Measurements from ENCODE around the gene S100A3.
A peak's percentile ranks its signal among the peaks of the same experiment; 100 is the strongest.
"Not testable (repeated sequence)": the region's sequence is repeated elsewhere in the genome, so short reads cannot be mapped to it uniquely, and the experiment has no call there.

Gene S100A3

DNA sequence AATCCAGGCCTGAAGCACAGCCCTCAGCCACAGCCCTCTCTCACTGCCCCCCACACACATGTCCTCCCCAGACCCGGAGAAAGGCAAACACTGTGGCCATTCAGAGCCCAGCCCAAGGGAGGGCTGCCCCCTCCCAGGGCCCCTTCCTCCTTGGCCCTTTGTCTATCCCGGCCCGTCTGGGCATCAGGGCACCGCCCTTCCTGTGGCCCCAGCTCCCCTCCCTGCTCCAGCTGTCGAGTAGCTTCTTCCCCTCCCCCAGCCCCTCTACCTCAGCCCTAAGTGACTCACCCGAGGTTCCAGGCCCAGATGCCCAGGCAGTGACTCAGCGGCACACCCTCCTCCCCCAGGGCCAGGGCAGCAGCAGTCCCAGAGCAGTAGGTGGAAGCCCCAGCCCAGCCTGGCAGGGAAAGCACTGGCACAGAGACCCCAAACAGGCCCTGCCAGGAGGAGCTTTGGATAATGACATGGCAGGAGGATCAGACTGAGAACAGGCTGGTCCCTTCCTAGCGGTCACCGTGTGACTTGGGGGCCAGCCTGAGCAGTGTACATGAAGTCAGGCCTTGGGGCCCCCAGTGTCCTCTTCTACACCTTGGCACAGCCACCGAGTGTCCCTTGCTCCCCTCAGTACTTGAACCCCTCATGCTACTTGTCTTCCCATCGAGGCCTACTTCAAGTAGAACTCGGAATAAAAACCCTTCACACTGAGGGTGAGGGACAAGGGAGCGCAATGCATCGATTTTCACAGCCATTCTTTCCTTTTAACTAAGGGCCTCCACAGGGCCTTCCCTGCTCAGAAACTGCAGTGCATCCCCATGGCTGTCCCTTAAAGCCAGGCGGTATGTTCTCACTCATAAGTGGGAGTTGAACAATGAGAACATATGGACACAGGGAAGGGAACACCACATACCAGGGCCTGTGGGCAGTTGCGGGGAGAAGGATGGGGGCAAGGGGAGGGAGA lies 17.6 kb upstream of the S100A3 start:
- Histone ChIP-seq H3K9ac (ENCODE audit: insufficient read length) (no peak overlapping the region), H3K36me3 (ENCODE audit: insufficient read depth, low read length) (no peaks in the 10 kb centered on the region), H3K4me3 (no peak overlapping the region), H3K9me3 (ENCODE audit: low read depth, low read length) (no peaks in the 10 kb centered on the region), H3K27ac (peak overlapping the region; percentile 64; the same call in 1 of the 2 replicates)
- no peak for DNase-seq (ENCODE audit: low read depth, low spot score)
- TF ChIP-seq EZH2 (IDR thresholded peaks at IDR 0.05) (no peak), POLR2AphosphoS5 (IDR thresholded peaks at IDR 0.05; ENCODE audit: borderline replicate concordance, low read depth, low read length) (no peak)

GRCh38 chr1:153565529-153566374 lies 16.7 kb upstream of the S100A3 start, which contains the start of gene S100A2:
TSS of gene S100A2 (minus strand) at chr1:153565844. CDS start at chr1:153563877, 1,967 bp downstream.
- no peak within 1 kb of the TSS for H3K4me3 ChIP-seq
- H3K9me3 ChIP-seq (ENCODE audit: low read depth, low read length) = no peaks in the 10 kb centered on the region
- no peaks in the 10 kb centered on the region for H3K36me3 ChIP-seq (ENCODE audit: insufficient read depth, low read length)
- H3K9ac ChIP-seq (ENCODE audit: insufficient read length) = peak within 1 kb of the TSS; percentile 32
- no peak for DNase-seq (ENCODE audit: low read depth, low spot score)
- H3K27ac ChIP-seq = peak within 1 kb of the TSS; percentile 64
- no peak for TF ChIP-seq FOXP2 (optimal IDR thresholded peaks at IDR 0.05; ENCODE audit: control extremely low read depth, extremely low read length, insufficient read depth)
- TF ChIP-seq EZH2 (IDR thresholded peaks at IDR 0.05) = no peak
- TF ChIP-seq POLR2AphosphoS5 (IDR thresholded peaks at IDR 0.05; ENCODE audit: borderline replicate concordance, low read depth, low read length) = no peak

DNA sequence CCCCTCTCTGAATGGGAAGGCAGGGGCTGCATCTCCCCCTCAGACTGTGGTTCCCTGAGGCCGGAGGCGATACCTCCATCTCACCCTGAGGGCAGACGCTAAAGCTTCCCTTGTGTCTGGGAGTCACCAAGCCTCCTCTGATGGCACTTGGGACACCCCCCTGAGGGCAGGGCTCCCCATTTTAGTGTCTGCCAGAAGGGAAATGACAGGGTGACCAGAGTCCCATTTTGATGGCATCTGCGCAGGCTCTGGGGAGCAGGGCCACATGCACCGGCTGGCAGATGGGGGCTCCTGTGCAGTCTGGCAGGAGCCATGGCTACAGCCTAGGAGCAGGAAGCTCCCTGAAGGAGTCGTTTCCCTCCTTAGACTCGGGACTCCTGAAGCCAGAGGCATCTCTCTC lies 14.9 kb upstream of the S100A3 start:
- Histone ChIP-seq H3K27ac (peak overlapping the region; percentile 62; the same call in 1 of the 2 replicates), H3K36me3 (ENCODE audit: insufficient read depth, low read length) (no peaks in the 10 kb centered on the region), H3K4me3 (no peak overlapping the region), H3K9me3 (ENCODE audit: low read depth, low read length) (no peaks in the 10 kb centered on the region), H3K9ac (ENCODE audit: insufficient read length) (no peak overlapping the region)
- DNase-seq (ENCODE audit: low read depth, low spot score) = no peak
- TF ChIP-seq FOXP2 (optimal IDR thresholded peaks at IDR 0.05; ENCODE audit: control extremely low read depth, extremely low read length, insufficient read depth) (no peak), EZH2 (IDR thresholded peaks at IDR 0.05) (no peak), POLR2AphosphoS5 (IDR thresholded peaks at IDR 0.05; ENCODE audit: borderline replicate concordance, low read depth, low read length) (no peak)

- Histone ChIP-seq H3K4me3 (no peak overlapping the region), H3K27ac (no peak overlapping the region)
These were observed 14.4 kb upstream of the S100A3 start for GRCh38 chr1:153563483-153563901.

DNA sequence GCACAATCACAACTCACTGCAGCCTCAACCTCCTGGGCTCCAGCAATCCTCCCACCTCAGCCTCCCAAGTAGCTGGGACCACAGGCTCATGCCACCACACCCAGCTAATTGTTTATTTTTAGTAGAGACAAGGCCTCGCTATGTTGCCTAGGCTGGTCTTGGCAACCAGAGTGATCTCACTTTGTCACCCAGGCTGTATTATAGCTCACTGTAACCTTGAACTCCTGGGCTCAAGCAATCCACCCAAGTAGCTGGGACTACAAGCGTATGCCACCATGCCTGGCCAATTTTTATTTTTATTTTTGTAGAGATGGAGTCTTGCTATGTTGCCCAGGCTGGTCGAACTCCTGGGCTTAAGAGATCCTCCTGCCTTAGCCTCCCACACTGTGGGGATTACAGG lies 13.0 kb upstream of the S100A3 start:
- H3K27ac ChIP-seq; DNase-seq (ENCODE audit: low read depth, low spot score); H3K36me3 ChIP-seq (ENCODE audit: insufficient read depth, low read length); H3K9me3 ChIP-seq (ENCODE audit: low read depth, low read length); H3K9ac ChIP-seq (ENCODE audit: insufficient read length); H3K4me3 ChIP-seq: not testable (repeated sequence)

More at GRCh38 chr1:153563483-153563901, 14.4 kb upstream of the S100A3 start:
- TF ChIP-seq POLR2AphosphoS5 (IDR thresholded peaks at IDR 0.05; ENCODE audit: borderline replicate concordance, low read depth, low read length) (no peak), FOXP2 (optimal IDR thresholded peaks at IDR 0.05; ENCODE audit: control extremely low read depth, extremely low read length, insufficient read depth) (no peak), EZH2 (IDR thresholded peaks at IDR 0.05) (no peak)
- H3K36me3 ChIP-seq (ENCODE audit: insufficient read depth, low read length) = no peaks in the 10 kb centered on the region
- H3K9ac ChIP-seq (ENCODE audit: insufficient read length) = no peak overlapping the region
- no peaks in the 10 kb centered on the region for H3K9me3 ChIP-seq (ENCODE audit: low read depth, low read length)
- no peak for DNase-seq (ENCODE audit: low read depth, low spot score)

GRCh38 chr1:153561466-153561985 lies 12.5 kb upstream of the S100A3 start:
- no peaks in the 10 kb centered on the region for H3K36me3 ChIP-seq (ENCODE audit: insufficient read depth, low read length)
- no peak overlapping the region for H3K4me3 ChIP-seq
- no peak overlapping the region for H3K27ac ChIP-seq
- DNase-seq (ENCODE audit: low read depth, low spot score) = no peak
- no peak overlapping the region for H3K9ac ChIP-seq (ENCODE audit: insufficient read length)
- no peak for TF ChIP-seq EZH2 (IDR thresholded peaks at IDR 0.05)
- TF ChIP-seq FOXP2 (optimal IDR thresholded peaks at IDR 0.05; ENCODE audit: control extremely low read depth, extremely low read length, insufficient read depth) = no peak
- TF ChIP-seq POLR2AphosphoS5 (IDR thresholded peaks at IDR 0.05; ENCODE audit: borderline replicate concordance, low read depth, low read length) = no peak
- no peaks in the 10 kb centered on the region for H3K9me3 ChIP-seq (ENCODE audit: low read depth, low read length)

DNA sequence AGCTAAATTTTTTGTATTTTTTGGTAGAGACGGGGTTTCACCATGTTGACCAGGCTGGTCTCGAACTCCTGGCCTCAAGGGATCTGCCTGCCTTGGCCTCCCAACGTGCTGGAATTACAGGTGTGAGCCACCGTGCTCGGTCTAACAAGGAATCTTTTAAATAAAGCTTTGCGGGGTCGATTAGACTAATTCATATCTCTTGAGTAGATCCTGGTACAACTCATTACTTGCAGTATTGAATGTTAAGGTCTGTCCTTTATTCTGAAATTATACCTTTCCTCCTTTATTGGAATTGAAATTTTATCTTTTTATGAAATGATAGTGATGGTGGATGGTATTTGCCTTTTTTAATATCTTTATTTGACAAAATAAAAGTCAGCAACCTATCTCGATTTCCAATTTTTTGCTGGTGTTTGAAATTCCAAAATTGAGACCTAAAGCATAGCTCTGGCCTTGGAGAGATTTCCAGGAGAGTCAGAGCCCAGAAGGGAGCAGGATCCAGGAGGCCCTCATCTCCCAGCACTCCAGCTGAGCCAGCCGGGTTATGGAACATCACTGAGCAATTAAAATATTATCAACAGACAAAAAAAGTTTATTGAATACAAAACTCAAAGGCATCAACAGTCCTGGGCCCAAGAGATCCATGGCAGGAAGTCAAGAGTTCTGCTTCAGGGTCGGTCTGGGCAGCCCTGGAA lies 11.9 kb upstream of the S100A3 start:
- Histone ChIP-seq H3K9me3 (ENCODE audit: low read depth, low read length) (no peaks in the 10 kb centered on the region), H3K36me3 (ENCODE audit: insufficient read depth, low read length) (no peaks in the 10 kb centered on the region), H3K4me3 (no peak overlapping the region), H3K9ac (ENCODE audit: insufficient read length) (no peak overlapping the region), H3K27ac (no peak overlapping the region)
- TF ChIP-seq FOXP2 (optimal IDR thresholded peaks at IDR 0.05; ENCODE audit: control extremely low read depth, extremely low read length, insufficient read depth) = no peak
- TF ChIP-seq EZH2 (IDR thresholded peaks at IDR 0.05) = no peak
- no peak for TF ChIP-seq POLR2AphosphoS5 (IDR thresholded peaks at IDR 0.05; ENCODE audit: borderline replicate concordance, low read depth, low read length)
- no peak for DNase-seq (ENCODE audit: low read depth, low spot score)

- no peaks in the 10 kb centered on the region for H3K9me3 ChIP-seq (ENCODE audit: low read depth, low read length)
- H3K27ac ChIP-seq = no peak overlapping the region
- H3K4me3 ChIP-seq = no peak overlapping the region
- no peak for DNase-seq (ENCODE audit: low read depth, low spot score)
- H3K9ac ChIP-seq (ENCODE audit: insufficient read length) = no peak overlapping the region
- TF ChIP-seq EZH2 (IDR thresholded peaks at IDR 0.05) (no peak), FOXP2 (optimal IDR thresholded peaks at IDR 0.05; ENCODE audit: control extremely low read depth, extremely low read length, insufficient read depth) (no peak), POLR2AphosphoS5 (IDR thresholded peaks at IDR 0.05; ENCODE audit: borderline replicate concordance, low read depth, low read length) (no peak)
- no peaks in the 10 kb centered on the region for H3K36me3 ChIP-seq (ENCODE audit: insufficient read depth, low read length)
These were observed 11.2 kb upstream of the S100A3 start for GRCh38 chr1:153560241-153560640.
